Psoas muscle (tissue), 8 donors: ENCODE data around the gene CDC37L1. TPM values are rescaled to one million over a fixed set of nuclear protein-coding genes. Genes with fewer than 3 reads are reported as not detected.

Experiments used
- ATAC-seq, 4 donors: fragments of 200-7000 bp; cut with Tn5 transposase; one replicate each; pipeline ENCODE4 v1.9.1; 2020; ENCODE audit warnings: moderate library complexity in 3 of 4, mild to moderate bottlenecking in 2 of 4
- DNase-seq, 2 donors: peaks; one replicate each; pipeline ENCODE4 v3.0.0-alpha.2; 2020
- H3K27ac ChIP-seq: fragments of 200-600 bp; one replicate; pipeline ENCODE4 v1.8.0; 2022
- H3K27me3 ChIP-seq, 3 donors: fragments of 200-600 bp in 1 of 3; one replicate each; pipeline versions ENCODE4 v1.6.1 to v1.8.0; 2013 to 2022; ENCODE audit warnings: low read length in 2 of 3, mild to moderate bottlenecking in 2 of 3, moderate library complexity in 1 of 3; ENCODE audit not compliant: insufficient read depth in 3 of 3
- H3K36me3 ChIP-seq, 2 donors: fragments of 200-600 bp in 1 of 2; one replicate each; pipeline versions ENCODE4 v1.6.1 to v1.8.0; 2013 to 2022; ENCODE audit warnings: low read depth in 1 of 2, mild to moderate bottlenecking in 1 of 2, moderate library complexity in 1 of 2; ENCODE audit not compliant: insufficient read depth in 1 of 2
- H3K4me1 ChIP-seq: fragments of 200-600 bp; one replicate; pipeline ENCODE4 v1.8.0; 2022
- H3K4me3 ChIP-seq: fragments of 200-600 bp; one replicate; pipeline ENCODE4 v1.8.0; 2022; ENCODE audit warnings: mild to moderate bottlenecking
- H3K9me3 ChIP-seq: fragments of 200-600 bp; one replicate; pipeline ENCODE4 v1.8.0; 2022
- WGBS, 3 donors: extraction: QIAGEN DNeasy Blood & Tissue Kit; methylation state at CpG; one replicate each; pipeline versions ENCODE4 v1.1.6 to v1.1.7; 2013; 5-methylcytosine and 5-hydroxymethylcytosine counted together
- intact Hi-C, 2 donors: fragments of 100-400 bp; cut with DNase I; formaldehyde crosslinking; loops; one replicate each; pipeline versions ENCODE4 v1.11.0 to v1.14.2; 2022
- long read RNA-seq, 2 donors: library from polyadenylated mRNA; unstranded; transcript quantifications; one replicate each; pipeline ENCODE4 v2.0.0, GENCODE V29; 2021
- polyA plus RNA-seq, 3 donors: library from polyadenylated mRNA; stranded (reverse); fragments of 200-250 nt; gene quantifications; one replicate each; pipeline ENCODE4 v1.2.3, GENCODE V29; 2013
- total RNA-seq, 4 donors: library from RNA; stranded (reverse); fragmentation: NEBNext Ultra II Directional in 2 of 4; extraction: Animal tissue kit (Norgen Biotek cat#: 25700) in 2 of 4; gene quantifications; one replicate each; pipeline versions ENCODE4 v1.2.1 to v1.2.4, GENCODE V29; 2021 to 2023
- TF ChIP-seq, protein P1 (sequence below): fragments of 200-600 bp; IDR thresholded peaks from one replicate; pipeline ENCODE4 v1.8.0; 2022; ENCODE audit warnings: antibody characterized with exemption
- donor health status: healthy with polysubstance abuse.
- donor health status: DM: no; HTN: no; CAD: no; lungs with moderate emphysema.
- donor health status: Bipolar disorder and iron deficiency.
- donor health status: healthy.
- donor health status: DM: yes; HTN: yes; CAD: no.
- donor health status: DM: no; HTN: no; CAD: no.
- donor health status: DM: no; HTN: no; CAD: no.
- donor health status: DM: yes; HTN: yes; CAD: no.

CDC37L1 gene
- total RNA-seq: 100 to 1,000 TPM in 1 of 4 donors, 10 to 100 TPM in 3; 67.3 to 150 (median 93.0) TPM
- polyA plus RNA-seq: 100 to 1,000 TPM in 1 of 3 donors, 10 to 100 TPM in 2; 46.7 to 184 (median 58.8) TPM
- long read RNA-seq, donor 1, transcript CDC37L1-201 (7 exons, 3,502 nt): major isoform, 74 of 77 reads
- long read RNA-seq, donor 1, partial matches to known transcripts: 1 of 77 reads
- long read RNA-seq, donor 1, other reads (novel, unspliced or antisense): 2 of 77 reads
- long read RNA-seq, donor 2, transcript CDC37L1-201 (7 exons, 3,502 nt): major isoform, 215 of 238 reads
- long read RNA-seq, donor 2, partial matches to known transcripts: 13 of 238 reads
- long read RNA-seq, donor 2, other reads (novel, unspliced or antisense): 6 of 238 reads

DNA sequence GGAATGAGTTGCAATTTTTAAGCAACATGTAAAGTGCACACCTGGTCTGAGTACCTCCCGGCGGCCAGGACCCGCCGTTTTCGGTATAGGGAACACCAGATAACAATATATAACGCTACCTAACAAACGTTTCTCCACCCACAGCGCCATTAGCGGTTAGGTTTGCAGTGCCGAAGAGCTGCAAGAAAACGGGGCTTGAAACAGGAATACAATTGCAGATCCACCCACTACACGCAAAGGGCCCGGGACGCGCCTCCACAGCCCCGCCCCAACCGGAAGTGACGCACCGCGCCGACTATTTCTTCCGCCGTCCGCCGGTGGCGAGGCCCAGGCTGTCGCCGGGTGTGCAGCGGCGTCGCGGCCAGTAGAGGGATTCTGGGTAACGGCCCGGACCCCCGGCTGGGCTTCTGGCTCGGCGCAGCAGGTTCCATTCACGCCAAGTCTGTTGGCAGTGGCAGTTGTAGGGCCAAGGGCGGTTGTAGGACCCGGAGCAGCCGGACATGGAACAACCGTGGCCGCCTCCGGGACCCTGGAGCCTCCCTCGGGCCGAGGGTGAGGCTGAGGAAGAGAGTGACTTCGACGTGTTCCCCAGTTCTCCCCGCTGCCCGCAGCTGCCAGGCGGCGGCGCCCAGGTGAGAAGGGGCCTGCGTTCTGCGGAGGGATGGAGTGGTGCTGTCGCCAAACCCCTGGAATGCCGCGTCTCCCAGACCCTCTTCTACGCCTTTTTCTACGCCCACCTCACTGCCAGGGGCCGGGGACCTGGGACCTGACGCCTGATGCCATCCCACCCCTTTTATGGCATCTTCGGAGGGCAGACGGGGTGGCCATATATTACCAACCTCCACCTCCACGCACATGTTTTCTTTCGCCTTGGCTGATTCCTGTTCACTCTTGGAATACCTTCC is at the start of gene CDC37L1:
Gene CDC37L1 (plus strand): TSS at position 302 of the 905 bp plus-strand sequence. CDS start 199 bp downstream, at position 501.
- intact Hi-C loops: no loop called here

DNA sequence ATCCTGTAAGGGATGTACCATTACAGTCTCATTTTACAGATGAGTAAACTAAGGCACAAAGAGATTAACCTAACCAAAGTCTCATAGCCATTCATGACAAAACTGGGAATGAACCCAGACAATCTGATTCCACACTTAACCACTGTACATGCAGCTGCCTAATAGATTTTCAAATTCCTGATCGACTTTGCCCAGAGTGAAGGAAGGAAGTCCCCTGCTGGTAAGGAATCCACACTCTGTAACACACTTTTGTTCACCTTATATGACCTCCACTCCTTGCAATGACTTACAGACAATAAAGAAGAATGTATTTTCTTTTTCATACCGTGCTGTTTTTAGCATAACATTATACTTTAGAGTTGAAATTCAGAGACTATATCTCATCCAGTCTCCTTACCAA is 48.5 kb upstream of the CDC37L1 start:
- TF ChIP-seq, protein P1, sequence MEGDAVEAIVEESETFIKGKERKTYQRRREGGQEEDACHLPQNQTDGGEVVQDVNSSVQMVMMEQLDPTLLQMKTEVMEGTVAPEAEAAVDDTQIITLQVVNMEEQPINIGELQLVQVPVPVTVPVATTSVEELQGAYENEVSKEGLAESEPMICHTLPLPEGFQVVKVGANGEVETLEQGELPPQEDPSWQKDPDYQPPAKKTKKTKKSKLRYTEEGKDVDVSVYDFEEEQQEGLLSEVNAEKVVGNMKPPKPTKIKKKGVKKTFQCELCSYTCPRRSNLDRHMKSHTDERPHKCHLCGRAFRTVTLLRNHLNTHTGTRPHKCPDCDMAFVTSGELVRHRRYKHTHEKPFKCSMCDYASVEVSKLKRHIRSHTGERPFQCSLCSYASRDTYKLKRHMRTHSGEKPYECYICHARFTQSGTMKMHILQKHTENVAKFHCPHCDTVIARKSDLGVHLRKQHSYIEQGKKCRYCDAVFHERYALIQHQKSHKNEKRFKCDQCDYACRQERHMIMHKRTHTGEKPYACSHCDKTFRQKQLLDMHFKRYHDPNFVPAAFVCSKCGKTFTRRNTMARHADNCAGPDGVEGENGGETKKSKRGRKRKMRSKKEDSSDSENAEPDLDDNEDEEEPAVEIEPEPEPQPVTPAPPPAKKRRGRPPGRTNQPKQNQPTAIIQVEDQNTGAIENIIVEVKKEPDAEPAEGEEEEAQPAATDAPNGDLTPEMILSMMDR: no peak
- Histone ChIP-seq H3K36me3 (no peaks in the 10 kb centered on the region), H3K27me3 (no peaks in the 10 kb centered on the region), H3K4me3 (no peak overlapping the region), H3K4me1 (no peaks in the 10 kb centered on the region), H3K27ac (no peak overlapping the region), H3K9me3 (no peaks in the 10 kb centered on the region)
- ATAC-seq (no peak), DNase-seq (no peak)
- intact Hi-C loops: no loop called here
- WGBS, 3 donors: 25 to 41% (median 30%) methylated on average over 2 of the region's 2 CpGs

More for the DNA sequence above, at the start of gene CDC37L1:
- H3K36me3 ChIP-seq: no peaks in the 10 kb centered on the region
- H3K4me3 ChIP-seq: peak within 1 kb of the TSS; percentile 78
- DNase-seq (peak; percentile 98 to 99), ATAC-seq (peak; percentile 91 to 98 (median 96))
- H3K27ac ChIP-seq: peak within 1 kb of the TSS; percentile 96
- no peaks in the 10 kb centered on the region for H3K27me3 ChIP-seq
- 0 to 1% (median 0%) methylated on average over 65 to 66 of the region's 66 CpGs for WGBS, 3 donors
- H3K9me3 ChIP-seq: no peaks in the 10 kb centered on the region
- TF ChIP-seq, protein P1: peak; percentile 74
- H3K4me1 ChIP-seq: peaks cover 37% of the 10 kb centered on the region

DNA sequence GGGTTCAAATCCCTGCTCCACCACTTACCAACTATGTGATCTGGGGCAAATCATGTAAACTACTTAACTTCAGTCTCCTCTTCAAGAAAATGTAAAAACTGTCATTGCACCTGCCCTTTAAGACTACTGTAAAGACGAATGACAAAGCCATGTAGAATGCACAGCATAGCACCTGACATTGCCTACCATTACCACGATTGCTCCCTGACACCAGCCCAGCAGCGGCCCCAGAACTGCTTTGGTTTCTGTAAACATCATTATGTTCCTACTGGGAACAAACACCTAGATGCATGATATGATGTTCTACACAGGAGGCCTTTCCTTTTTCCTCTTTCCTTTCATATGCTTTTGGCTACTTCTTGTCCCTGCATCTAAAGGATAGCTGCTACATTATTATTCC is 40.4 kb upstream of the CDC37L1 start:
- Histone ChIP-seq H3K4me1 (no peaks in the 10 kb centered on the region), H3K27ac (no peak overlapping the region), H3K36me3 (no peaks in the 10 kb centered on the region), H3K9me3 (no peaks in the 10 kb centered on the region), H3K4me3 (no peak overlapping the region), H3K27me3 (no peaks in the 10 kb centered on the region)
- intact Hi-C loops: loop anchor here in 1 of 2 donors (5.0 kb wide), 1 partner anchor 257 kb away; no protein-coding TSS in a partner anchor
- DNase-seq: no peak
- no peak for ATAC-seq
- WGBS, 3 donors: 68 to 78% (median 77%) methylated on average over 3 of the region's 3 CpGs
- TF ChIP-seq, protein P1: no peak

DNA sequence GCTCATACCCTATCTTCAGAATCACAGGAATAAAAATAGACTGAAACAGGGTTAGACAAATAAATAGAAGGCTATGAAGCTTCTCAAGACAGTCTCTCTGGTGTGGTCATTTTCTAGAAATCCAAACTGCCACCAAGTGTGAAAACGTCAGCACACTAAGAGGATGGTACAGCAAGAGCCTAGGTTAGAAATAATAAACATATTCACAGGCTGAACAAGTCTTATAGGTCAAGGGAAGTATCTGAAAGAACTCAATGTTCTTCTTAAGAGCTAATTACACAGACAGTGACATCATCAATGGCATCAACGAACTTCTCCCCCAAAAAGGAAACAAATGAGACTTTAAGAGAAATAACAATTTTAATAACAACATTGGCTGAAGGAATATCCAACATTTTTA is 39.9 kb upstream of the CDC37L1 start:
- TF ChIP-seq, protein P1: no peak
- Histone ChIP-seq H3K27ac (no peak overlapping the region), H3K36me3 (no peaks in the 10 kb centered on the region), H3K9me3 (no peaks in the 10 kb centered on the region), H3K4me3 (no peak overlapping the region), H3K27me3 (no peaks in the 10 kb centered on the region), H3K4me1 (no peaks in the 10 kb centered on the region)
- DNase-seq (no peak), ATAC-seq (no peak)
- intact Hi-C loops: loop anchor here in 1 of 2 donors (5.0 kb wide), 1 partner anchor 257 kb away; no protein-coding TSS in a partner anchor
- WGBS, 3 donors: 52 to 66% (median 57%) methylated on average over 2 of the region's 2 CpGs
